Caco-2 (cell line): ENCODE data around the gene MEGF8. TPM values are rescaled to one million over a fixed set of nuclear protein-coding genes. Genes with fewer than 3 reads are reported as not detected.
A peak's percentile ranks its signal among the peaks of the same experiment; 100 is the strongest.

Source experiments
- BruUV-seq: library from RNA; stranded (reverse); fragments of 400-500 nt; replicated peaks from 2 replicates; lab custom pipeline; 2021; lab: Mats Ljungman, UMichigan
- CTCF ChIA-PET: fragments of 300-600 bp; sonication (Branson Sonifier 250); formaldehyde crosslinking; loops from one replicate; lab custom pipeline; 2022; ENCODE audit warnings: antibody characterized with exemption; lab: Charles Lee
- POLR2A ChIA-PET: fragments of 300-600 bp; sonication (Branson Sonifier 250); formaldehyde crosslinking; loops from one replicate; lab custom pipeline; 2022; ENCODE audit warnings: antibody characterized with exemption; lab: Charles Lee
- DNase-seq, 2 experiments: peaks; one replicate each; pipeline versions ENCODE4 v3.0.0 to v3.0.0-alpha.2; 2020 to 2022
- H3K27me3 ChIP-seq: replicated peaks from 2 replicates; pipeline ENCODE4 v1.6.0; 2011; ENCODE audit warnings: low read length; ENCODE audit not compliant: control insufficient read depth, insufficient read depth
- H3K36me3 ChIP-seq: 2 replicates; pipeline ENCODE4 v1.5.1; 2011; ENCODE audit warnings: low read length; ENCODE audit not compliant: control insufficient read depth, insufficient read depth
- H3K4me1 ChIP-seq: fragments of 250-450 bp; sonication (Bioruptor Pico); 2 replicates; pipeline ENCODE4 v1.5.1; 2020; ENCODE audit warnings: mild to moderate bottlenecking
- H3K4me3 ChIP-seq: 2 replicates; pipeline ENCODE4 v1.5.1; 2011; ENCODE audit warnings: low read depth, mild to moderate bottlenecking, control low read depth, low read length
- H3K9me3 ChIP-seq: fragments of 250-450 bp; sonication (Bioruptor Pico); 2 replicates; pipeline ENCODE4 v1.5.1; 2020; ENCODE audit warnings: mild to moderate bottlenecking, moderate library complexity
- H3K27ac Mint-ChIP-seq: one replicate; pipeline ENCODE4 v1.8.0; 2022; ENCODE audit warnings: mixed read lengths; ENCODE audit not compliant: unreplicated experiment
- H3K27me3 Mint-ChIP-seq: one replicate; pipeline ENCODE4 v1.8.0; 2022; ENCODE audit warnings: mixed read lengths; ENCODE audit not compliant: insufficient read depth, unreplicated experiment
- H3K36me3 Mint-ChIP-seq: one replicate; pipeline ENCODE4 v1.8.0; 2022; ENCODE audit warnings: mild to moderate bottlenecking, mixed read lengths; ENCODE audit not compliant: insufficient read depth, unreplicated experiment
- H3K4me1 Mint-ChIP-seq: one replicate; pipeline ENCODE4 v1.8.0; 2022; ENCODE audit warnings: low read depth, mixed read lengths; ENCODE audit not compliant: unreplicated experiment
- H3K4me3 Mint-ChIP-seq: one replicate; pipeline ENCODE4 v1.8.0; 2022; ENCODE audit warnings: mild to moderate bottlenecking, moderate library complexity, mixed read lengths; ENCODE audit not compliant: unreplicated experiment
- H3K9me3 Mint-ChIP-seq: one replicate; pipeline ENCODE4 v1.8.0; 2022; ENCODE audit warnings: mixed read lengths; ENCODE audit not compliant: unreplicated experiment
- intact Hi-C: fragments of 100-400 bp; cut with micrococcal nuclease; formaldehyde crosslinking; loops from one replicate; pipeline ENCODE4 v1.10.0; 2022; ENCODE audit not compliant: unreplicated experiment
- microRNA-seq: library from miRNA; unstranded; fragments of <30 nt; microRNA quantifications from one replicate; pipeline ENCODE4 v1.2.0, GENCODE V29; 2022
- total RNA-seq: library from RNA; stranded (reverse); gene quantifications from 2 replicates; pipeline ENCODE4 v1.2.3, GENCODE V29; 2022
- TF ChIP-seq, protein P1 (sequence below), 2 experiments: fragments of 200-600 bp in 1 of 2; IDR thresholded peaks; 1 replicate in 1 of 2; 2 replicates in 1 of 2; pipeline versions ENCODE4 v1.5.1 to v1.8.0; 2011 to 2022; ENCODE audit warnings: antibody characterized with exemption in 1 of 2, control low read depth in 1 of 2, inconsistent platforms in 1 of 2, low read depth in 1 of 2, low read length in 1 of 2, mild to moderate bottlenecking in 1 of 2, moderate library complexity in 1 of 2; ENCODE audit not compliant: insufficient read depth in 1 of 2, severe bottlenecking in 1 of 2, unreplicated experiment in 1 of 2

The MEGF8 gene
- total RNA-seq, 1 experiment from 2014 or later = 17.9 TPM

DNA sequence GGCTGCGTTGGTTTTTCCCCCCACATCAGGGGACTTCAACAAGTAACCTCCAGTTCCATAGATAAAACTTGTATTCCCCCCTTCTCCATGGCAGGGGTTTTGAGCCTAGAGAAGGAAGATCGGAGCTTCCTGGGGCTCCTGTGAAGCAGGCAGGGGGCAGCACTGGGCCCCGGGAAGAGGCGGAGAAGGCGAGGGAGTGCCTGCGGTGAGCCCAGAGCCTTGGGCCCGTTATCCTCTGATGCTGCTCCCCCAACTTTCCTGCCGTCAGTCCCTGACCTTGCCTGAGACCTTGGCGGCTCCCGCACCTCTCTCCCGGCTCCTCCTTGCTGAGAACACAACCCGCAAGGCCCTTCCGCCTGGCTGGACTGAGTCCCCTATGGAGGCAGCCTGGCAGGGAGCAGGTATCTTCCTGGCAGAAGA lies 99.3 kb downstream of the MEGF8 start:
- Mint-ChIP-seq H3K4me3 (peak overlapping the region; percentile 86), H3K27me3 (no peaks in the 10 kb centered on the region), H3K9me3 (no peaks in the 10 kb centered on the region), H3K36me3 (peaks cover 17% of the 10 kb centered on the region), H3K4me1 (peaks cover 22% of the 10 kb centered on the region), H3K27ac (no peak overlapping the region)
- no peak overlapping the region for H3K4me3 ChIP-seq
- H3K9me3 ChIP-seq = no peaks in the 10 kb centered on the region
- no TSS peak for BruUV-seq
- H3K36me3 ChIP-seq = no peaks in the 10 kb centered on the region
- H3K27me3 ChIP-seq = no peaks in the 10 kb centered on the region
- TF ChIP-seq, protein P1, sequence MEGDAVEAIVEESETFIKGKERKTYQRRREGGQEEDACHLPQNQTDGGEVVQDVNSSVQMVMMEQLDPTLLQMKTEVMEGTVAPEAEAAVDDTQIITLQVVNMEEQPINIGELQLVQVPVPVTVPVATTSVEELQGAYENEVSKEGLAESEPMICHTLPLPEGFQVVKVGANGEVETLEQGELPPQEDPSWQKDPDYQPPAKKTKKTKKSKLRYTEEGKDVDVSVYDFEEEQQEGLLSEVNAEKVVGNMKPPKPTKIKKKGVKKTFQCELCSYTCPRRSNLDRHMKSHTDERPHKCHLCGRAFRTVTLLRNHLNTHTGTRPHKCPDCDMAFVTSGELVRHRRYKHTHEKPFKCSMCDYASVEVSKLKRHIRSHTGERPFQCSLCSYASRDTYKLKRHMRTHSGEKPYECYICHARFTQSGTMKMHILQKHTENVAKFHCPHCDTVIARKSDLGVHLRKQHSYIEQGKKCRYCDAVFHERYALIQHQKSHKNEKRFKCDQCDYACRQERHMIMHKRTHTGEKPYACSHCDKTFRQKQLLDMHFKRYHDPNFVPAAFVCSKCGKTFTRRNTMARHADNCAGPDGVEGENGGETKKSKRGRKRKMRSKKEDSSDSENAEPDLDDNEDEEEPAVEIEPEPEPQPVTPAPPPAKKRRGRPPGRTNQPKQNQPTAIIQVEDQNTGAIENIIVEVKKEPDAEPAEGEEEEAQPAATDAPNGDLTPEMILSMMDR (IDR thresholded peaks at IDR 0.05; ENCODE audit: insufficient read depth in 1 of 2, low read depth in 1 of 2, low read length in 1 of 2, severe bottlenecking in 1 of 2, unreplicated experiment in 1 of 2) = peak in 1 of 2 experiments; percentile 2
- POLR2A ChIA-PET = no interaction called here
- intact Hi-C loops = no loop called here
- H3K4me1 ChIP-seq = peaks cover 14% of the 10 kb centered on the region
- peak in 1 of 2 experiments; percentile 36 for DNase-seq
- CTCF ChIA-PET = interaction anchor here (0.7 to 1.0 kb wide), 2 partner anchors 8 to 125 kb away, joined by 3 to 5 read pairs; no protein-coding TSS in a partner anchor

DNA sequence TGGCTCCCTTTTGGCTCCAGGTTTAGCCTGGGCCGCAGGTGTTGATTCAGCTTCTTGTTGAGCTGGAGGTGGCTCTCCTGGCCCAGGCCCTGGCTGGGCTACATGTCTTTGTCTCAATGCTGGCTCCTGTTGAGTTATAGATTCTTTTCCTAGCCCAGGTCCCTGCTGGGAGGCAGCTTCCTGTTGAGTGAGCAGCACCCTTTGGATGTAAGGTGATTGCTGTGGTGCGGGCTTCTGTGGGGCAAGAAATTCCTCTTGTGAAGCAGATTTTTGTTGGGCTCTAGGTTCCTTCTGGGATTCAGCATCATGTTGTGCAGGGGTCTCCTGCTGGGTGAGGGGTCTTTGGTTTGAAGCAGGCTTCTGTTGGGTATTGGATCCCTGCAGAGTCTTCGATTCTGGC lies 101.2 kb downstream of the MEGF8 start:
- no peak overlapping the region for H3K4me3 ChIP-seq
- DNase-seq = no peak
- H3K27me3 ChIP-seq = no peaks in the 10 kb centered on the region
- TF ChIP-seq, protein P1 (IDR thresholded peaks at IDR 0.05; ENCODE audit: insufficient read depth in 1 of 2, low read depth in 1 of 2, low read length in 1 of 2, severe bottlenecking in 1 of 2, unreplicated experiment in 1 of 2) = no peak
- ChIA-PET POLR2A (interaction anchor here (0.6 kb wide), 1 partner anchor 1037 kb away, joined by 3 read pairs; no protein-coding TSS in a partner anchor), CTCF (interaction anchor here (0.9 to 1.0 kb wide), 2 partner anchors 12 to 13 kb away, joined by 3 read pairs; no protein-coding TSS in a partner anchor)
- Mint-ChIP-seq H3K27ac (no peak overlapping the region), H3K27me3 (no peaks in the 10 kb centered on the region), H3K36me3 (peaks cover 17% of the 10 kb centered on the region), H3K4me1 (peaks cover 7% of the 10 kb centered on the region), H3K4me3 (no peak overlapping the region), H3K9me3 (no peaks in the 10 kb centered on the region)
- H3K4me1 ChIP-seq = peaks cover 14% of the 10 kb centered on the region
- no peaks in the 10 kb centered on the region for H3K9me3 ChIP-seq
- intact Hi-C loops = no loop called here
- H3K36me3 ChIP-seq = no peaks in the 10 kb centered on the region
- no TSS peak for BruUV-seq

DNA sequence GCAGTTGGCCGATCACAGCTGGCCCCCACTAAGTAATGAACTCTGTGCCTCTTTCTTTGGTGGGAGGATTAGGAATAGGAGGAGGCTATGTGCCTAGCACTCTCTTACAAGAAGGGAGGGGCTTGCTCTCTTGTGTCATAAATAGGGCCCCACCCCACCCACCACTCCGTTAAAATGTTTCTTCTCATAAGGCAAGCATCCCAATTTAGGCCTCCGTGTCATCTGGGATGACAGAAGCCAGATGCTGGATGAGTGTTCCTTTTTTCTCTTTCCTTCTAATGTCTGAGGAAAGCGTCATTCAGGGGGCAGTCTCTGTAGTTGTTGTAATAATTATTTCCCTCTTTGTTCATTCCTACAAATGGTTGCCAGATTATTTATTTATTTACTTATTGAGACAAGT lies 101.9 kb downstream of the MEGF8 start, which contains the start of gene LIPE:
TSS of gene LIPE (minus strand) at position 76 of the 400 bp plus-strand sequence. CDS start 239 bp downstream, outside the sequence.
- POLR2A ChIA-PET = no interaction called here
- H3K4me3 Mint-ChIP-seq = no peak within 1 kb of the TSS
- H3K9me3 Mint-ChIP-seq = no peaks in the 10 kb centered on the region
- CTCF ChIA-PET = no interaction called here
- H3K9me3 ChIP-seq = no peaks in the 10 kb centered on the region
- no peak for DNase-seq
- no peak within 1 kb of the TSS for H3K4me3 ChIP-seq
- intact Hi-C loops = no loop called here
- H3K4me1 ChIP-seq = peaks cover 14% of the 10 kb centered on the region
- H3K27me3 ChIP-seq = no peaks in the 10 kb centered on the region
- H3K27me3 Mint-ChIP-seq = no peaks in the 10 kb centered on the region
- TF ChIP-seq, protein P1 (IDR thresholded peaks at IDR 0.05; ENCODE audit: insufficient read depth in 1 of 2, low read depth in 1 of 2, low read length in 1 of 2, severe bottlenecking in 1 of 2, unreplicated experiment in 1 of 2) = no peak
- no TSS peak for BruUV-seq
- peaks cover 7% of the 10 kb centered on the region for H3K4me1 Mint-ChIP-seq
- no peaks in the 10 kb centered on the region for H3K36me3 ChIP-seq
- peaks cover 17% of the 10 kb centered on the region for H3K36me3 Mint-ChIP-seq
- H3K27ac Mint-ChIP-seq = no peak within 1 kb of the TSS

Small RNA genes within 50 kb of the gene (microRNA-seq; reads per million reads assigned to microRNA genes)
- gene MIR8077 = not detected

Other genes starting within 250 kb of the MEGF8 start
- 22.4 and 22.7 TPM in 2 replicates for gene ZNF574, start 249.5 kb upstream of the MEGF8 start, total RNA-seq
- 0.95 and 1.5 TPM in 2 replicates for gene POU2F2, start 193.2 kb upstream of the MEGF8 start, total RNA-seq
- 31.2 and 31.4 TPM in 2 replicates for gene DEDD2, start 108.0 kb upstream of the MEGF8 start, total RNA-seq
- gene ZNF526, start 105.3 kb upstream of the MEGF8 start, total RNA-seq = 19.4 and 22.6 TPM in 2 replicates
- 59.6 and 60.2 TPM in 2 replicates for gene GSK3A, start 83.0 kb upstream of the MEGF8 start, total RNA-seq
- 134 and 149 TPM in 2 replicates for gene ERF, start 70.5 kb upstream of the MEGF8 start, total RNA-seq
- 44.8 and 47.8 TPM in 2 replicates for gene CIC, start 56.4 kb upstream of the MEGF8 start, total RNA-seq
- 2.8 and 2.9 TPM in 2 replicates for gene PRR19, start 23.5 kb upstream of the MEGF8 start, total RNA-seq
- 94.0 and 103 TPM in 2 replicates for gene PAFAH1B3, start 23.0 kb upstream of the MEGF8 start, total RNA-seq
- gene TMEM145, start 12.3 kb upstream of the MEGF8 start, total RNA-seq = 2.2 and 2.5 TPM in 2 replicates
- gene CNFN, start 64.7 kb downstream of the MEGF8 start, total RNA-seq = 4.1 and 5.3 TPM in 2 replicates
- gene LIPE, start 101.8 kb downstream of the MEGF8 start, total RNA-seq = 20.0 and 21.7 TPM in 2 replicates
- gene CXCL17, start 117.3 kb downstream of the MEGF8 start, total RNA-seq = 1.1 and 1.3 TPM in 2 replicates
- 7.1 and 9.9 TPM in 2 replicates for gene CEACAM1, start 202.8 kb downstream of the MEGF8 start, total RNA-seq